ENCODE measurements around the gene GPC4.

DNA sequence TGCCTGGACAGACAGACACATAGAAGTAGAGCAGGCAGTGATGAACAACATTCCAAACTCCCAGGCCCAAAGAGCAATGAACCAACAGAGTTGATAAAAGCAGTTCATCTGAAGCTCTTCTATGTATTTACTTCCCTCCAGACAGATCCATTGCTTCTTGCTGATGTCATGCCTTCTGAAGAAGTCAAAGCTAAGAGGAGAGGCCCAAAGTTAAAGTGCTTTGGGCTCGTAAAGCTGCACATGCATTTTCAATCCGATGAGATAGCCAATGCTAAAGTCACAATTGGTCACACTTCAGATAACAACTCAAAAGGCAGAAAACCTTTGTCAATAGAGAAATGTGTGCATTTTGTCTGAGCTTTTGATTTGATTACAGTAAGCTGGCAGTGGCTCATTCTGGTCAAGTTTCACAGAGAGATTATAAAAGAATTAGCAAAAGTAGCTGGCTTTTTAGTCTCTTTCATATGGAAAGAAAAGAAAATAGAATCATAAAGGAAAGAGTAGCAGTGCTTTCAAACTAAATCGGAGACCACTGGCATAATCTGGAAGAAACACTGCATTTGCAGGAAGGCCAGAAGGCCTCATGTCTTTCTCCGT lies 82.0 kb downstream of the GPC4 start:
- TF ChIP-seq, protein P1, sequence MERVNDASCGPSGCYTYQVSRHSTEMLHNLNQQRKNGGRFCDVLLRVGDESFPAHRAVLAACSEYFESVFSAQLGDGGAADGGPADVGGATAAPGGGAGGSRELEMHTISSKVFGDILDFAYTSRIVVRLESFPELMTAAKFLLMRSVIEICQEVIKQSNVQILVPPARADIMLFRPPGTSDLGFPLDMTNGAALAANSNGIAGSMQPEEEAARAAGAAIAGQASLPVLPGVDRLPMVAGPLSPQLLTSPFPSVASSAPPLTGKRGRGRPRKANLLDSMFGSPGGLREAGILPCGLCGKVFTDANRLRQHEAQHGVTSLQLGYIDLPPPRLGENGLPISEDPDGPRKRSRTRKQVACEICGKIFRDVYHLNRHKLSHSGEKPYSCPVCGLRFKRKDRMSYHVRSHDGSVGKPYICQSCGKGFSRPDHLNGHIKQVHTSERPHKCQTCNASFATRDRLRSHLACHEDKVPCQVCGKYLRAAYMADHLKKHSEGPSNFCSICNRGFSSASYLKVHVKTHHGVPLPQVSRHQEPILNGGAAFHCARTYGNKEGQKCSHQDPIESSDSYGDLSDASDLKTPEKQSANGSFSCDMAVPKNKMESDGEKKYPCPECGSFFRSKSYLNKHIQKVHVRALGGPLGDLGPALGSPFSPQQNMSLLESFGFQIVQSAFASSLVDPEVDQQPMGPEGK (CRISPR knock-in tag; IDR thresholded peaks at IDR 0.05; ENCODE audit: borderline replicate concordance) = no peak
- TF ChIP-seq ZFP3 (CRISPR knock-in tag; IDR thresholded peaks at IDR 0.05) (no peak), TOX (CRISPR knock-in tag; IDR thresholded peaks at IDR 0.05; ENCODE audit: borderline replicate concordance) (no peak), TCF4 (CRISPR knock-in tag; IDR thresholded peaks at IDR 0.05; ENCODE audit: borderline replicate concordance) (no peak), CSDC2 (CRISPR knock-in tag; IDR thresholded peaks at IDR 0.05) (no peak), RARB (CRISPR knock-in tag; IDR thresholded peaks at IDR 0.05) (no peak), ZNF8 (CRISPR knock-in tag; IDR thresholded peaks at IDR 0.05) (no peak), ARNTL (CRISPR knock-in tag; IDR thresholded peaks at IDR 0.05; ENCODE audit: borderline replicate concordance, low read depth) (no peak), SNAI2 (CRISPR knock-in tag; IDR thresholded peaks at IDR 0.05) (no peak)
